Ascending aorta (tissue), 2 donors: ENCODE data around the gene SAT1. TPM values are rescaled to one million over a fixed set of nuclear protein-coding genes. Genes with fewer than 3 reads are reported as not detected.

ENCODE experiments used
- DNase-seq, 2 donors: peaks; one replicate each; pipeline ENCODE4 v3.0.0-alpha.2; 2019; ENCODE audit warnings: low spot score in 2 of 2
- H3K27ac ChIP-seq, 2 donors: fragments of 200-600 bp; sonication (generic); one replicate each; pipeline ENCODE4 v1.5.1; 2016 to 2017; ENCODE audit warnings: mild to moderate bottlenecking in 1 of 2
- H3K27me3 ChIP-seq: fragments of 200-600 bp; sonication (generic); one replicate; pipeline ENCODE4 v1.5.1; 2017
- H3K36me3 ChIP-seq, 2 donors: fragments of 200-600 bp; sonication (generic); one replicate each; pipeline ENCODE4 v1.5.1; 2016
- H3K4me1 ChIP-seq, 2 donors: fragments of 200-600 bp; sonication (generic); one replicate each; pipeline ENCODE4 v1.5.1; 2016 to 2017; ENCODE audit warnings: mild to moderate bottlenecking in 1 of 2
- H3K4me3 ChIP-seq, 2 donors: fragments of 200-600 bp; sonication (generic); one replicate each; pipeline ENCODE4 v1.5.1; 2016 to 2017; ENCODE audit warnings: mild to moderate bottlenecking in 1 of 2
- H3K9me3 ChIP-seq, 2 donors: fragments of 200-600 bp; sonication (generic); one replicate each; pipeline ENCODE4 v1.5.1; 2016
- CTCF ChIP-seq, 3 experiments: fragments of 200-600 bp in 2 of 3; fragments of 450-650 bp in 1 of 3; sonication (generic) in 2 of 3; IDR thresholded peaks; one replicate each; pipeline ENCODE4 v1.5.1; 2016 to 2019; ENCODE audit warnings: antibody characterized with exemption in 3 of 3, mild to moderate bottlenecking in 1 of 3, moderate library complexity in 1 of 3
- intact Hi-C: fragments of 100-400 bp; cut with DNase I; formaldehyde crosslinking; loops from one replicate; pipeline ENCODE4 v1.15.1; 2023
- total RNA-seq: library from RNA; depleted of rRNA; stranded (reverse); fragments of >200 nt; gene quantifications from one replicate; pipeline ENCODE4 v1.1.0, GENCODE V29; 2016

Gene SAT1
- total RNA-seq, 1 donor from 2014 or later: 349 TPM

- DNase-seq: no peak
- no peak overlapping the region for H3K27ac ChIP-seq
- H3K9me3 ChIP-seq: no peaks in the 10 kb centered on the region
- no peaks in the 10 kb centered on the region for H3K36me3 ChIP-seq
- intact Hi-C loops: no loop called here
- no peaks in the 10 kb centered on the region for H3K4me1 ChIP-seq
- no peak for TF ChIP-seq CTCF (IDR thresholded peaks at IDR 0.05)
- H3K27me3 ChIP-seq: no peaks in the 10 kb centered on the region
- H3K4me3 ChIP-seq: no peak overlapping the region
These were observed 42.7 kb downstream of the SAT1 start for GRCh38 chrX:23825675-23826074.

DNA sequence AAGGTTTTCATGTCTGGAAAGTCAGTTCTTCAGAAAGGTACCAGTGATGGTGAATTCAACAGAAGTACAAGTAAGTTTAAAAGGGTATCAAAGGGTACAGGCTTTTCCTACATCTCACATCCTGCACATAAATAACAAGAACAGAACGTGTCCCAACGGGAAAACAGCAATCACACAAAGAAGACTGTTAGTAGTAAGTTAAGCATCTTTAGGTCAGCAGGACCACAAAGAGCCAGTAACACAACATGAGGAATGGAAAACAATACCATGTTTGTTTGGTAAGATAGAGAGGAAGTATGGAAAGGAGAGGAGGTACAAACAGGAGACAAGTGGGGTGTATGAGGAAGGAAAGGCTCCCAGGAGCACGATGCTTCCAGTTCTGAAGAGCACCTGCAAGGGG is 43.2 kb downstream of the SAT1 start:
- H3K4me3 ChIP-seq: no peak overlapping the region
- intact Hi-C loops: no loop called here
- no peaks in the 10 kb centered on the region for H3K36me3 ChIP-seq
- H3K4me1 ChIP-seq: no peaks in the 10 kb centered on the region
- TF ChIP-seq CTCF (IDR thresholded peaks at IDR 0.05): no peak
- H3K27ac ChIP-seq: no peak overlapping the region
- DNase-seq: no peak
- H3K9me3 ChIP-seq: no peaks in the 10 kb centered on the region
- H3K27me3 ChIP-seq: no peaks in the 10 kb centered on the region

GRCh38 chrX:23826653-23827052 is 43.7 kb downstream of the SAT1 start:
- Histone ChIP-seq H3K36me3 (no peaks in the 10 kb centered on the region), H3K4me1 (no peaks in the 10 kb centered on the region), H3K9me3 (no peaks in the 10 kb centered on the region), H3K4me3 (no peak overlapping the region), H3K27ac (no peak overlapping the region), H3K27me3 (no peaks in the 10 kb centered on the region)
- no peak for TF ChIP-seq CTCF (IDR thresholded peaks at IDR 0.05)
- intact Hi-C loops: no loop called here
- no peak for DNase-seq

GRCh38 chrX:23828881-23829280 is 45.9 kb downstream of the SAT1 start:
- TF ChIP-seq CTCF (IDR thresholded peaks at IDR 0.05): no peak
- no peak for DNase-seq
- intact Hi-C loops: no loop called here
- Histone ChIP-seq H3K4me1 (no peaks in the 10 kb centered on the region), H3K4me3 (no peak overlapping the region), H3K27ac (no peak overlapping the region), H3K9me3 (no peaks in the 10 kb centered on the region), H3K36me3 (no peaks in the 10 kb centered on the region), H3K27me3 (no peaks in the 10 kb centered on the region)

- Histone ChIP-seq H3K4me3 (no peak overlapping the region), H3K36me3 (no peaks in the 10 kb centered on the region), H3K4me1 (no peaks in the 10 kb centered on the region), H3K27me3 (no peaks in the 10 kb centered on the region), H3K27ac (no peak overlapping the region), H3K9me3 (no peaks in the 10 kb centered on the region)
- intact Hi-C loops: no loop called here
- TF ChIP-seq CTCF (IDR thresholded peaks at IDR 0.05): no peak
- DNase-seq: no peak
These were observed 49.7 kb downstream of the SAT1 start for GRCh38 chrX:23832721-23833120.

Other genes starting within 250 kb of the SAT1 start
- gene PRDX4, start 115.7 kb upstream of the SAT1 start, total RNA-seq: 112 TPM
- gene ACOT9, start 39.9 kb upstream of the SAT1 start, total RNA-seq: 6.6 TPM
- not detected for gene APOO, start 124.8 kb downstream of the SAT1 start, total RNA-seq
- gene CXorf58, start 124.8 kb downstream of the SAT1 start, total RNA-seq: not detected
- 3.1 TPM for gene KLHL15, start 244.0 kb downstream of the SAT1 start, total RNA-seq